ENCODE results near the gene C1orf56. TPM values are rescaled to one million over a fixed set of nuclear protein-coding genes. Genes with fewer than 3 reads are reported as not detected.

The C1orf56 gene
- polyA plus RNA-seq, 1 donor from 2014 or later: 0.87 TPM

DNA sequence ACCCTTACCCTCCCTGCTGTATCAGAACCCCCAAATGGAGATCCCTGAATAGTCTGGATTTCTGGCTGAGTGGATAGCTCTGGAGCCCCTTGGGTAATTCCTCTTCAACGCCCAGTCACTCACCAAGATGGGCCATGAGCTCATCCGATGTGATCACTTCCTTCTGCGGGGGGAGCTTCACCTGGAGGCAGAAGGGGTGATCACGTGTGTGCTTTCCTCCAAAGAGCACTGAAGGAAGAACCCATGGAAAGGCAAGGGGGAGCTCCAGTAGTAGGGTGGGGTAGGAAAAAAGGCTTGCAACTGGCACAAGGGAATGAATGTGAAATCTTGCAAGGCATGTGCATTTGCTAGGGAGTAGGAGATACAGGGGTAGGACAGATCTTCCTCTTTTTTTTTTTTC lies 45.9 kb upstream of the C1orf56 start:
- no peaks in the 10 kb centered on the region for H3K9me3 ChIP-seq (ENCODE audit: low read length)
- H3K27me3 ChIP-seq (ENCODE audit: insufficient read depth, low read depth, low read length): no peaks in the 10 kb centered on the region
- H4K20me1 ChIP-seq (ENCODE audit: insufficient read depth): no peaks in the 10 kb centered on the region
- H3K4me2 ChIP-seq (ENCODE audit: low read length): no peak overlapping the region
- TF ChIP-seq REST (IDR thresholded peaks at IDR 0.05; ENCODE audit: borderline replicate concordance) (no peak), EP300 (conservative IDR thresholded peaks at IDR 0.05; ENCODE audit: poor library complexity, severe bottlenecking) (no peak), EZH2 (IDR thresholded peaks at IDR 0.05; ENCODE audit: borderline replicate concordance, insufficient read depth, low read length, poor library complexity, severe bottlenecking) (no peak), SMC3 (conservative IDR thresholded peaks at IDR 0.05; ENCODE audit: poor library complexity) (no peak), TAF1 (IDR thresholded peaks at IDR 0.05; ENCODE audit: low read depth) (no peak), RAD21 (conservative IDR thresholded peaks at IDR 0.05) (no peak), POLR2AphosphoS5 (IDR thresholded peaks at IDR 0.05) (no peak), MXI1 (conservative IDR thresholded peaks at IDR 0.05; ENCODE audit: poor library complexity, severe bottlenecking) (no peak)
- TF ChIP-seq, protein P1, sequence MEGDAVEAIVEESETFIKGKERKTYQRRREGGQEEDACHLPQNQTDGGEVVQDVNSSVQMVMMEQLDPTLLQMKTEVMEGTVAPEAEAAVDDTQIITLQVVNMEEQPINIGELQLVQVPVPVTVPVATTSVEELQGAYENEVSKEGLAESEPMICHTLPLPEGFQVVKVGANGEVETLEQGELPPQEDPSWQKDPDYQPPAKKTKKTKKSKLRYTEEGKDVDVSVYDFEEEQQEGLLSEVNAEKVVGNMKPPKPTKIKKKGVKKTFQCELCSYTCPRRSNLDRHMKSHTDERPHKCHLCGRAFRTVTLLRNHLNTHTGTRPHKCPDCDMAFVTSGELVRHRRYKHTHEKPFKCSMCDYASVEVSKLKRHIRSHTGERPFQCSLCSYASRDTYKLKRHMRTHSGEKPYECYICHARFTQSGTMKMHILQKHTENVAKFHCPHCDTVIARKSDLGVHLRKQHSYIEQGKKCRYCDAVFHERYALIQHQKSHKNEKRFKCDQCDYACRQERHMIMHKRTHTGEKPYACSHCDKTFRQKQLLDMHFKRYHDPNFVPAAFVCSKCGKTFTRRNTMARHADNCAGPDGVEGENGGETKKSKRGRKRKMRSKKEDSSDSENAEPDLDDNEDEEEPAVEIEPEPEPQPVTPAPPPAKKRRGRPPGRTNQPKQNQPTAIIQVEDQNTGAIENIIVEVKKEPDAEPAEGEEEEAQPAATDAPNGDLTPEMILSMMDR (IDR thresholded peaks at IDR 0.05; ENCODE audit: poor library complexity, severe bottlenecking): no peak
- H3K9ac ChIP-seq (ENCODE audit: low read length): no peak overlapping the region
- no peak overlapping the region for H2AFZ ChIP-seq (ENCODE audit: low read depth, low read length)
- no peak overlapping the region for H3K4me3 ChIP-seq (ENCODE audit: low read length)
- H3F3A ChIP-seq (ENCODE audit: insufficient read depth, low read length, poor library complexity, severe bottlenecking): no peaks in the 10 kb centered on the region
- H3K27ac ChIP-seq (ENCODE audit: low read length): no peak overlapping the region
- peaks cover 27% of the 10 kb centered on the region for H3K79me2 ChIP-seq (replicated peaks; ENCODE audit: insufficient read depth, low read length)
- no peaks in the 10 kb centered on the region for H3K9me2 ChIP-seq (ENCODE audit: insufficient read depth, low read length)
- H3K36me3 ChIP-seq (ENCODE audit: insufficient read depth, low read length): no peaks in the 10 kb centered on the region

GRCh38 chr1:151002051-151002450 lies 45.5 kb upstream of the C1orf56 start:
- H3K4me2 ChIP-seq (ENCODE audit: low read length): no peak overlapping the region

More at GRCh38 chr1:151002051-151002450, 45.5 kb upstream of the C1orf56 start:
- TF ChIP-seq SMC3 (conservative IDR thresholded peaks at IDR 0.05; ENCODE audit: poor library complexity) (no peak), POLR2AphosphoS5 (IDR thresholded peaks at IDR 0.05) (no peak), EP300 (conservative IDR thresholded peaks at IDR 0.05; ENCODE audit: poor library complexity, severe bottlenecking) (no peak), EZH2 (IDR thresholded peaks at IDR 0.05; ENCODE audit: borderline replicate concordance, insufficient read depth, low read length, poor library complexity, severe bottlenecking) (no peak), TAF1 (IDR thresholded peaks at IDR 0.05; ENCODE audit: low read depth) (no peak), RAD21 (conservative IDR thresholded peaks at IDR 0.05) (no peak)
- TF ChIP-seq, protein P1 (IDR thresholded peaks at IDR 0.05; ENCODE audit: poor library complexity, severe bottlenecking): no peak
- Histone ChIP-seq H3K4me3 (ENCODE audit: low read length) (no peak overlapping the region), H3K36me3 (ENCODE audit: insufficient read depth, low read length) (no peaks in the 10 kb centered on the region), H3K27ac (ENCODE audit: low read length) (no peak overlapping the region), H3K79me2 (replicated peaks; ENCODE audit: insufficient read depth, low read length) (peaks cover 27% of the 10 kb centered on the region), H3K27me3 (ENCODE audit: insufficient read depth, low read depth, low read length) (no peaks in the 10 kb centered on the region), H4K20me1 (ENCODE audit: insufficient read depth) (no peaks in the 10 kb centered on the region), H3K9me2 (ENCODE audit: insufficient read depth, low read length) (no peaks in the 10 kb centered on the region), H3K9me3 (ENCODE audit: low read length) (no peaks in the 10 kb centered on the region), H3K9ac (ENCODE audit: low read length) (no peak overlapping the region), H3F3A (ENCODE audit: insufficient read depth, low read length, poor library complexity, severe bottlenecking) (no peaks in the 10 kb centered on the region), H2AFZ (ENCODE audit: low read depth, low read length) (no peak overlapping the region)
